HG03175 (cell line): ENCODE results near the gene PLPP2.

Source experiments
- ATAC-seq: cut with Tn5 transposase; IDR thresholded peaks from one replicate; pipeline ENCODE4 v1.9.1; 2021; ENCODE audit warnings: mild to moderate bottlenecking, moderate library complexity; ENCODE audit not compliant: unreplicated experiment

PLPP2 gene

GRCh38 chr19:294341-294945, 3.2 kb upstream of the PLPP2 start:
- ATAC-seq: no peak

GRCh38 chr19:293436-294110, 2.4 kb upstream of the PLPP2 start:
- no peak for ATAC-seq

- ATAC-seq: no peak
These were observed 1.7 kb upstream of the PLPP2 start for GRCh38 chr19:292951-293350.

- ATAC-seq: no peak
These were observed 1.2 kb upstream of the PLPP2 start for GRCh38 chr19:292281-292884.

GRCh38 chr19:291561-292280, 518 bp upstream of the PLPP2 start:
- ATAC-seq: no peak

- no peak for ATAC-seq
These were observed 714 bp downstream of the PLPP2 start for GRCh38 chr19:290372-291005.

- ATAC-seq: no peak
These were observed 1.4 kb downstream of the PLPP2 start for GRCh38 chr19:289651-290371.

- ATAC-seq: no peak
These were observed 2.3 kb downstream of the PLPP2 start for GRCh38 chr19:288911-289310.

- ATAC-seq: no peak
These were observed 3.8 kb downstream of the PLPP2 start for GRCh38 chr19:287381-287871.

GRCh38 chr19:283395-283794, 7.8 kb downstream of the PLPP2 start:
- ATAC-seq: no peak

GRCh38 chr19:282501-282900, 8.7 kb downstream of the PLPP2 start:
- ATAC-seq: no peak

- no peak for ATAC-seq
These were observed 9.2 kb downstream of the PLPP2 start for GRCh38 chr19:281992-282391.

- ATAC-seq: no peak
These were observed 9.9 kb downstream of the PLPP2 start for GRCh38 chr19:281156-281853.

- no peak for ATAC-seq
These were observed 10.6 kb downstream of the PLPP2 start for GRCh38 chr19:280541-281009.

GRCh38 chr19:279656-280055, 11.5 kb downstream of the PLPP2 start:
- no peak for ATAC-seq

GRCh38 chr19:279231-279630, 12.0 kb downstream of the PLPP2 start:
- no peak for ATAC-seq

GRCh38 chr19:277581-278165, 13.5 kb downstream of the PLPP2 start:
- ATAC-seq: no peak

GRCh38 chr19:277131-277530, 14.1 kb downstream of the PLPP2 start:
- no peak for ATAC-seq

- ATAC-seq: no peak
These were observed 15.1 kb downstream of the PLPP2 start for GRCh38 chr19:275958-276646.
